H9 (cell line): ENCODE data around the gene PPAT. TPM values are rescaled to one million over a fixed set of nuclear protein-coding genes. Genes with fewer than 3 reads are reported as not detected.

Source experiments
- DNase-seq: peaks from one replicate; pipeline ENCODE4 v3.0.0-alpha.2; 2017
- H2AFZ ChIP-seq: one replicate; pipeline ENCODE4 v1.6.1; 2013; ENCODE audit warnings: mild to moderate bottlenecking, low read length, control low read depth, moderate library complexity
- H2AK5ac ChIP-seq: 2 replicates; pipeline ENCODE4 v1.6.1; 2013; ENCODE audit warnings: low read length, control low read depth, mixed read lengths; ENCODE audit not compliant: insufficient read length
- H2BK120ac ChIP-seq: one replicate; pipeline ENCODE4 v1.6.1; 2013; ENCODE audit warnings: low read depth, mild to moderate bottlenecking, low read length, control low read depth, inconsistent platforms; ENCODE audit not compliant: poor library complexity, severe bottlenecking
- H2BK12ac ChIP-seq: 2 replicates; pipeline ENCODE4 v1.6.1; 2013; ENCODE audit warnings: low read length, control low read depth, mixed read lengths, low read depth; ENCODE audit not compliant: insufficient read length
- H2BK15ac ChIP-seq: 2 replicates; pipeline ENCODE4 v1.6.1; 2013; ENCODE audit warnings: low read depth, low read length, control low read depth
- H2BK20ac ChIP-seq: one replicate; pipeline ENCODE4 v1.6.1; 2013; ENCODE audit warnings: low read depth, mild to moderate bottlenecking, low read length, control low read depth, inconsistent platforms; ENCODE audit not compliant: poor library complexity, severe bottlenecking
- H2BK5ac ChIP-seq: 2 replicates; pipeline ENCODE4 v1.6.1; 2013; ENCODE audit warnings: low read length, control low read depth, mixed read lengths; ENCODE audit not compliant: insufficient read length
- H3K14ac ChIP-seq: 2 replicates; pipeline ENCODE4 v1.6.1; 2013; ENCODE audit warnings: low read length, control low read depth; ENCODE audit not compliant: insufficient read depth
- H3K18ac ChIP-seq: 2 replicates; pipeline ENCODE4 v1.6.1; 2013; ENCODE audit warnings: low read depth, mild to moderate bottlenecking, mixed read lengths, low read length, control low read depth; ENCODE audit not compliant: insufficient read length
- H3K23ac ChIP-seq: 2 replicates; pipeline ENCODE4 v1.6.1; 2013; ENCODE audit warnings: low read length, control low read depth, mixed read lengths, low read depth; ENCODE audit not compliant: insufficient read length
- H3K23me2 ChIP-seq: 2 replicates; pipeline ENCODE4 v1.6.1; 2013; ENCODE audit warnings: low read depth, mild to moderate bottlenecking, mixed read lengths, low read length, control low read depth; ENCODE audit not compliant: insufficient read length, poor library complexity, severe bottlenecking
- H3K27ac ChIP-seq: 2 replicates; pipeline ENCODE4 v1.5.1; 2013; ENCODE audit warnings: low read length, control low read depth, mixed read lengths, low read depth; ENCODE audit not compliant: insufficient read length
- H3K27me3 ChIP-seq: 2 replicates; pipeline ENCODE4 v1.6.1; 2013; ENCODE audit warnings: low read length, control low read depth, inconsistent platforms; ENCODE audit not compliant: insufficient read depth
- H3K4ac ChIP-seq: 2 replicates; pipeline ENCODE4 v1.6.1; 2013; ENCODE audit warnings: low read depth, mild to moderate bottlenecking, control low read depth, inconsistent platforms, low read length, moderate library complexity
- H3K4me1 ChIP-seq: 2 replicates; pipeline ENCODE4 v1.6.1; 2013; ENCODE audit warnings: low read length, control low read depth, inconsistent platforms; ENCODE audit not compliant: insufficient read depth
- H3K4me2 ChIP-seq: 2 replicates; pipeline ENCODE4 v1.6.1; 2013; ENCODE audit warnings: low read length, control low read depth, mixed read lengths; ENCODE audit not compliant: insufficient read length, insufficient read depth
- H3K56ac ChIP-seq: 2 replicates; pipeline ENCODE4 v1.6.1; 2013; ENCODE audit warnings: low read depth, mild to moderate bottlenecking, mixed read lengths, low read length, control low read depth; ENCODE audit not compliant: insufficient read length
- H3K79me1 ChIP-seq: 2 replicates; pipeline ENCODE4 v1.6.1; 2013; ENCODE audit warnings: low read depth, mild to moderate bottlenecking, moderate library complexity, low read length, control low read depth, inconsistent platforms; ENCODE audit not compliant: insufficient read depth, poor library complexity, severe bottlenecking
- H3K79me2 ChIP-seq: 2 replicates; pipeline ENCODE4 v1.6.1; 2013; ENCODE audit warnings: low read length, control low read depth, inconsistent platforms; ENCODE audit not compliant: insufficient read depth
- H3K9ac ChIP-seq: 2 replicates; pipeline ENCODE4 v1.6.1; 2013; ENCODE audit warnings: low read length, control low read depth, mixed read lengths; ENCODE audit not compliant: insufficient read length; ENCODE audit errors: extremely low read depth
- H3K9me3 ChIP-seq: one replicate; pipeline ENCODE4 v1.6.1; 2013; ENCODE audit warnings: low read depth, low read length, inconsistent platforms; ENCODE audit not compliant: control insufficient read depth
- H3T11ph ChIP-seq: one replicate; pipeline ENCODE4 v1.6.1; 2013; ENCODE audit warnings: mild to moderate bottlenecking, low read length, control low read depth, inconsistent platforms
- H4K20me1 ChIP-seq: one replicate; pipeline ENCODE4 v1.6.1; 2013; ENCODE audit not compliant: control insufficient read depth, insufficient read length, insufficient read depth
- H4K5ac ChIP-seq: 2 replicates; pipeline ENCODE4 v1.6.1; 2013; ENCODE audit warnings: low read depth, mild to moderate bottlenecking, mixed read lengths, low read length, control low read depth; ENCODE audit not compliant: insufficient read length
- H4K8ac ChIP-seq: replicated peaks from 2 replicates; pipeline ENCODE4 v1.6.1; 2013; ENCODE audit warnings: low read length, control low read depth, mixed read lengths, low read depth; ENCODE audit not compliant: insufficient read length
- H4K91ac ChIP-seq: 2 replicates; pipeline ENCODE4 v1.6.1; 2013; ENCODE audit warnings: low read depth, mild to moderate bottlenecking, moderate library complexity, mixed read lengths, low read length, control low read depth; ENCODE audit not compliant: insufficient read length
- H3K27ac Mint-ChIP-seq, 3 experiments: 2 replicates in 2 of 3; 3 replicates in 1 of 3; pipeline ENCODE4 v1.8.0; 2020 to 2021; ENCODE audit warnings: mixed read lengths in 3 of 3, mild to moderate bottlenecking in 1 of 3, moderate library complexity in 1 of 3
- H3K27me3 Mint-ChIP-seq: 2 replicates; pipeline ENCODE4 v1.8.0; 2021; ENCODE audit warnings: low read depth, mild to moderate bottlenecking, moderate library complexity, mixed read lengths
- H3K36me3 Mint-ChIP-seq, 3 experiments: 2 replicates in 2 of 3; 3 replicates in 1 of 3; pipeline ENCODE4 v1.8.0; 2020 to 2021; ENCODE audit warnings: low read depth in 3 of 3, mixed read lengths in 3 of 3; ENCODE audit not compliant: insufficient read depth in 1 of 3
- H3K4me1 Mint-ChIP-seq, 2 experiments: 2 replicates each; pipeline ENCODE4 v1.8.0; 2020; ENCODE audit warnings: mixed read lengths in 2 of 2
- H3K4me3 Mint-ChIP-seq, 2 experiments: 2 replicates in 1 of 2; 3 replicates in 1 of 2; pipeline ENCODE4 v1.8.0; 2020 to 2021; ENCODE audit warnings: mild to moderate bottlenecking in 2 of 2, mixed read lengths in 2 of 2, moderate library complexity in 1 of 2
- H3K9me3 Mint-ChIP-seq, 2 experiments: 2 replicates in 1 of 2; 3 replicates in 1 of 2; pipeline ENCODE4 v1.8.0; 2020; ENCODE audit warnings: mild to moderate bottlenecking in 2 of 2, mixed read lengths in 2 of 2, moderate library complexity in 1 of 2
- WGBS: extraction: QIAGEN DNeasy Blood & Tissue Kit; methylation state at CpG from one replicate; pipeline ENCODE4 v1.1.7; 2013; ENCODE audit warnings: missing lambda C conversion rate, low lambda C conversion rate, mixed read lengths; ENCODE audit not compliant: insufficient read length; ENCODE audit errors: extremely low coverage; 5-methylcytosine and 5-hydroxymethylcytosine counted together
- total RNA-seq: library from RNA; stranded (reverse); gene quantifications from 2 replicates; pipeline ENCODE4 v1.2.1, GENCODE V29; 2021
- TF ChIP-seq, protein P1 (sequence below): fragments of 200-600 bp; sonication (generic); conservative IDR thresholded peaks from 3 replicates; pipeline ENCODE4 v1.8.0; 2021; ENCODE audit warnings: antibody characterized with exemption, mild to moderate bottlenecking

The PPAT gene
- total RNA-seq, 1 experiment from 2014 or later: 77.1 TPM

GRCh38 chr4:56468097-56468422 lies 32.6 kb upstream of the PPAT start:
- Mint-ChIP-seq H3K4me1 (peaks cover 28 to 35% of the 10 kb centered on the region in 2 experiments), H3K27ac (peak overlapping the region; percentile 97 to 98 (median 98)), H3K4me3 (peak overlapping the region; percentile 95 to 97), H3K27me3 (peaks cover 2% of the 10 kb centered on the region; the same call in 1 of the 2 replicates), H3K9me3 (peaks cover 0 to 4% of the 10 kb centered on the region in 2 experiments; a peak in 1 of 5 replicates), H3K36me3 (peaks cover 18 to 39% (median 30%) of the 10 kb centered on the region in 3 experiments)
- Histone ChIP-seq H2BK5ac (no peak overlapping the region), H2BK12ac (no peak overlapping the region), H3K18ac (no peak overlapping the region), H3K79me2 (peaks cover 10% of the 10 kb centered on the region; the same call in 1 of the 2 replicates), H2AFZ (peak overlapping the region; percentile 3), H2AK5ac (no peak overlapping the region), H2BK15ac (no peak overlapping the region), H3K4me1 (no peaks in the 10 kb centered on the region), H4K5ac (no peak overlapping the region), H3K56ac (no peak overlapping the region), H2BK20ac (no peak overlapping the region), H4K20me1 (no peaks in the 10 kb centered on the region), H3K14ac (no peak overlapping the region), H4K8ac (no peak overlapping the region), H3K9ac (peak overlapping the region; percentile 95), H3K27me3 (no peaks in the 10 kb centered on the region), H3K27ac (peak overlapping the region; percentile 1), H3T11ph (no peak overlapping the region), H4K91ac (no peak overlapping the region), H3K4ac (no peak overlapping the region), H3K4me2 (peak overlapping the region; percentile 89), H3K23ac (no peak overlapping the region), H2BK120ac (no peak overlapping the region), H3K79me1 (peaks cover 2% of the 10 kb centered on the region), H3K9me3 (no peaks in the 10 kb centered on the region), H3K23me2 (peaks cover 9% of the 10 kb centered on the region)
- TF ChIP-seq, protein P1, sequence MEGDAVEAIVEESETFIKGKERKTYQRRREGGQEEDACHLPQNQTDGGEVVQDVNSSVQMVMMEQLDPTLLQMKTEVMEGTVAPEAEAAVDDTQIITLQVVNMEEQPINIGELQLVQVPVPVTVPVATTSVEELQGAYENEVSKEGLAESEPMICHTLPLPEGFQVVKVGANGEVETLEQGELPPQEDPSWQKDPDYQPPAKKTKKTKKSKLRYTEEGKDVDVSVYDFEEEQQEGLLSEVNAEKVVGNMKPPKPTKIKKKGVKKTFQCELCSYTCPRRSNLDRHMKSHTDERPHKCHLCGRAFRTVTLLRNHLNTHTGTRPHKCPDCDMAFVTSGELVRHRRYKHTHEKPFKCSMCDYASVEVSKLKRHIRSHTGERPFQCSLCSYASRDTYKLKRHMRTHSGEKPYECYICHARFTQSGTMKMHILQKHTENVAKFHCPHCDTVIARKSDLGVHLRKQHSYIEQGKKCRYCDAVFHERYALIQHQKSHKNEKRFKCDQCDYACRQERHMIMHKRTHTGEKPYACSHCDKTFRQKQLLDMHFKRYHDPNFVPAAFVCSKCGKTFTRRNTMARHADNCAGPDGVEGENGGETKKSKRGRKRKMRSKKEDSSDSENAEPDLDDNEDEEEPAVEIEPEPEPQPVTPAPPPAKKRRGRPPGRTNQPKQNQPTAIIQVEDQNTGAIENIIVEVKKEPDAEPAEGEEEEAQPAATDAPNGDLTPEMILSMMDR: no peak
- no peak for DNase-seq
- no CpG with 5 or more reads among the region's 10 CpGs for WGBS
